NCI-H2196 treated with DMSO at 0.1 percent for 48 hours (cell line): ENCODE measurements around the gene SLC4A1.

Source experiments
- DNase-seq: peaks from one replicate; lab custom pipeline; 2025; ENCODE audit not compliant: unreplicated experiment; lab: John Stamatoyannopoulos, UW

Gene SLC4A1

DNA sequence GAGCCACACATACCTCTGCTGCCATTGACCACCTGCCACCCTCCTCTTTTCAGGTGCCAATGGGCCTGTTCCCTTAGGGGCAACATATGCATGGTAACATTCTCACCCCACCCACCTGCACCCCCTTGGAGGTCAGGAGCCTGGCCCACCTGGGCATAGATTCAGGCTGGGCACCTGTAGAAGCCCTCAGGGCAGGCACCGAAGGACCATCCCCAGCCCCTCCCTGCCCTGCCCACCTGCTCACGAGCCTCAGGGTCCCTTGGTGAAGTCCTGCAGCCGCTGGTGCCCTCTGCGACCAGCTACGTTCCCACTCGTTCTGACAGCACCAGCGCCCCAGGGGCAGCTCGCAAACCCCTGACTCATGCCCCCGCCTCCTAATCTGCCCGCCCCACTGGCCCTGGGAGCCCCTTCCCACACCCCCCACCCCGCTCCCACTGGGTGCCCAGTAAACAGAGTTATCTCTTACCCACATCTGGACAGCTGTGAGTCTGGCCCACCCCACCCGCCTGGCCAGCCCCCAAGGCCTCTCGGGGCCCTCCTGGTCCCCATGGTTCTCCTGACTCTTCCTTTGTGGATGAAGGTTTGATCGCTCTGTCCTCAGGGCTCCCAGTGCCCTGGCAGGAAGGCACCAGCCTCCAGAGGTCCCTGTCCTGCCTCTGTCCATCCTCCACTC is at the start of gene SLC4A1:
Gene SLC4A1, minus strand, starts transcription at position 318 of the 673 bp plus-strand sequence. CDS start 5,269 bp downstream, outside the sequence.
- DNase-seq = no peak

DNA sequence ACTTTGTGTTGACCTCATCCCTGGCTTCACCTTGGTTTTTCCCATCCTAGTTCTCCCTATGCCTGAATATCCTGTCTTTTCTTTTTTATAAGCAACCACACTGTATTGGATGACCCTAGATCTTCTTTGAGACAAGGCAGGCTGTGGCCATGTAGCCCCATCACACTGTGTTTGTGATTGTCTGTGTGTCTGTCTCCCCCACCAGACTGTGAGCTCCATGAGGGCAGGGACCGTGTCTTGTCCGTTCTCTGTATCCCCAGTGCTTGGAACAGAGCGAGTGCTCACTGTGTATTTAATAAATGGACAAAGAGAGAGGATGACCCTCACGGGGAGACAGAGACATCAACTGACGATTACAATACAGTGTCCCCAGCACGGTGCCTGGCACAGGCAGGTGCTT is 49.6 kb upstream of the SLC4A1 start:
- DNase-seq = no peak

DNA sequence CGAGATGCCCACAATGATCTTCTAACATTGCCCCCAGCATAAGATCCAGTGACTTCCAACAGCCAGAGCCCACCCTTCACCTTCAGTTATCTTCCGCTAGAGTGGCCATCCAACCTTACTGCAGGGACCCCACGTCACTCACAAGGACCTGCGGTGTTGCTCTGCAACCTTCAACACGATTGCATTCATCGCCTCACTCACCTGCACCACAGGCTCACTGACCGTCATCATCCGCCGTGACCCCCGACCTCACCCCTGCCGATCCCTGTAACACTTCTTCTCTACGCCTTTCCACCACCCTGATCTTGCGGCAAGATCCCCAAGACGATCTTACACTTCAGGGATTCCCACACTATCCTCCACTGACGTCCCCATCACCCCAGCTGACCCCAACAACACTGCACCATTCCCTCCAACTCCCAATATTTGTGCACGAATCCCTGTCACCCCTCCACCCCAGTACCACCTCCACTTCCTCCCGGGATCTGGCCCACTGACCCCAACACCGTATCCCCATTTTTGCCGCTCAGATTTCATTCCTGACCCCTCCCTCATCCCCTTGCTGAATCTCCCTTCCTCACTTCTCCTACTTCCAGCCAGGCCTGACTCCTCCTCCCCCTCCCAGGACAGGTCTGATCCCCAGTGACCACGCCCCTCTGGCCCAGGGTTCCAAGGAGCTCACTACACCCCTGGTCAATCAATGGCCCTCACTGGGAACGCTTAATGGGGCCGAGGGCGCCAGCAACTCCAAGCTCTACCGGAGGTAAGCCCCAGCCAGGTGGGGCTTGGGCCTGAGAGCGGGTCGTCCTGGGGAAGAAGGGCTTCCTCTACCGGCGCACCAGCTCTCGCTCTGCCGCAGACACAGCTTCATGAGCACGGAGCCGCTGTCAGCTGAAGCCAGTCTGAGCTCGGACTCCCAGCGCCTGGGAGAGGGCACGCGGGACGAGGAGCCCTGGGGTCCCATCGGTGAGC is 48.1 kb upstream of the SLC4A1 start:
- no peak for DNase-seq

DNA sequence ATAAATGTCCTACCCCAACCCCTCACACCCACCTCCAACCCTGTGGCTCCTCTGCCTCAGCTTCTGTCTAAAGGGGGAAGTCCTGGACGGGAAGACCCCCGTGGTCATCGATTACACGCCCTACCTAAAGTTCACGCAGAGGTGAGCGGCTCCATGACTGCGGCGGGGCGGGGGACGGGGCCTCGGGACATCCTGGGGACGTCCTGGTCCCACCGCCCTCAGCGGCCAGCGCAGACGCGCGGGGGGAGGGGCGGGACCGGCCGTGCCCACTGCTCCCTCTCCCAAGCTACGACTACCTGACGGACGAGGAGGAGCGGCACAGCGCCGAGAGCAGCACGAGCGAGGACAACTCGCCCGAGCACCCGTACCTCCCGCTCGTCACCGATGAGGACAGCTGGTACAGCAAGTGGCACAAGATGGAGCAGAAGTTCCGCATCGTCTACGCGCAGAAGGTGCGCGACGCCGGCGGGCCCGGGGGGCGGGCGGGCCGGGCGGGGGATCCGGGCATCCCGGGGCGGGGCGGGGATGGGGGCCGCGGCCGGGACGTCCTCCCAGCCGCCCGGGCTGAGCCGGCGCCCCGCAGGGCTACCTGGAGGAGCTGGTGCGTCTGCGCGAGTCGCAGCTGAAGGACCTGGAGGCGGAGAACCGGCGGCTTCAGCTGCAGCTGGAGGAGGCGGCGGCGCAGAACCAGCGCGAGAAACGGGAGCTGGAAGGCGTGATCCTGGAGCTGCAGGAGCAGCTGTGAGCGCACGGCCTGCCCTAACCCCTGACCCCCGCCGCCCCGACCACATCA is 47.1 kb upstream of the SLC4A1 start:
- peak; percentile 53 for DNase-seq

DNA sequence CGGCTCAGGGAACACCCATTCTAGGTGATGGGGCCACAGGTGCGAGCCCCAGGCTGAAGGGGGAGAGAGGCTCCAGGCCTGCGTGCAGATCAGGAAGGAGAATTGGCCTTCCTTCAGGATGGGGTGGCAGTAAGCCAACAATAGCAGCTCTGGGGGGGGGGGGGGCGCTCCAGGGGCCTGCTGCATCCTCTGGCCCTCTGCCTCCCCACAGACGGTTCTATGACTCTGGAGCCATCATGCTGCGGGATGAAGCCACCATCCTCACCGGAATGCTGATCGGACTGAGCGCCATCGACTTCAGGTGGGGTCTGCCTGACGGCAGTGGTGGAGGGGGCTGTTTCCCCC is 46.6 kb upstream of the SLC4A1 start:
- no peak for DNase-seq

DNA sequence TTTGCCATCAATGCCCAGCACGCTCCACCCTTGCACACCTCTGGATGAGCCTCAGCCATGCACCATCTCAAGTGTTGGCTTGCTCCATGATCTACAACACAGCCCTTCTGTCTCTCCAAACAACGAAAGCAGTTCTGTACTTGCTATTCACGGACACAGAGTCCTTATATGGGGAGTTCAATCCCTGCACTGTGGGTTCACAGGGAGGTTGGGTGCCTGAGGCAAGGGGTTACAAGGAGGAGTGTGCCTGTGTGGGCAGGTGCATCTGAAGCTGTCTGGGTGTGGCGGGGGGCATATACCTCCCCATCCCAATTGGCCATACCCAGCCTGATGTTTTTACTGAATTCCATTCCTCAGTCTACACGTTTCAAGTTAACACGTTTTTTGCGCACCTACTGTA is 46.1 kb upstream of the SLC4A1 start:
- DNase-seq = no peak

DNA sequence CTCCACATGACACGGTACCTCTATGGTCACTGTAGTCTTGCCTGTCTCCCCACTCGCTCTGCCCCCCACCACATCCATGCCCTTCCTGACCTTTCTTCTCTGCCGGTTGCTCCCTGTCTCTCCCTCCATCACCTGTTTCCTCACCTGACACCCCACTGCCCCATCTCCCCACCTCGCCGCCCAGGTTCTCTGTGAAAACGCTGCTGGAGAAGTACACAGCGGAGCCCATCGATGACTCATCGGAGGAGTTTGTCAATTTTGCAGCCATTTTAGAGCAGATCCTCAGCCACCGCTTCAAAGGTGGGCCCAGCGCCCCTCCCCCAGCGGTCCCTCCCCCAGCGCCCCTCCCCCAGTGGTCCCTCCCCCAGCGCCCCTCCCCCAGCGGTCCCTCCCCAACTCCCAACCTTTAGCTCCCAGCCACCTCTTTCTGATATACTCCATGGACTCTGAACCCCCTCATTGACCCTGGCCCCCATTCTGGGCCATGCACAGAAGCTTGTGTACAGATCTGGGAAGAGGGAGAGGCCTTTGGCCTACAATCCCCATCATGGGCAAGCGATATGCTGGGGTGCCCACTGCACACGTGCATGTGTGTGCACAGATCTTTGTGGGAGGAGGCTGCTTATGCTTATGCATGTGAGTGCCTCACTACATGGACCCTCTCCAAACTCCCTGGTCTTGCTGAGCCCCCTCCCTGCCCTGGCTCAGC is 44.6 kb upstream of the SLC4A1 start:
- DNase-seq = no peak

DNA sequence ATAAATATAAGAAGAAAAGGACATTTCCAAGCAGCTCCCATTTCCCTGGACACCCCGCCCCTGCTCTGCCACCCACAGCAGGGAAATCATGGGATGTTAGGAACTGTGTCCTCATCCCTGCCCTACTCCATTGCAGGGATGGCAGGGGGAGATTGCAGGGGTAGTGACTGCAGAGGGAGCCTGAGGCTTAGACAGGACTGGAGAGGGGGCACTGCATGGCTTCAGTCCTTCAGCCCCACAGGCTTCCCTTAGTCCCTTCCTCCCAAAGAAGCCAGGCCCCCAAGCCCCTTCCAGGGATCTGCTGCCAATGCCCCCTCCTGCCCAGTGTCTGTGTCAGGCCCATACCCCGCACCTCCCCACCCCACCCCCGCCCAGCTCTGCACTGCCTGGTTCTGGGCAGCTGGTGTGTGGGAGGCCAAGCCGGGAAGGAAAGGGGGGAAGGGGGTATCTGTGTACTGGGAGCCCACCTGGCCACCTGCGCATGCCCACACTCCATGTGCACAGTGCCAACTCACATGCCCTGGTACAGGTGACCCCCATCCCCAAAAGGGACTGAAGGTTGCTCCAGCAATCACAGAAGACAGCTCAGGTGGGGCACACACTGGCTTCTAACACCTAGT is 43.7 kb upstream of the SLC4A1 start:
- DNase-seq = no peak

DNA sequence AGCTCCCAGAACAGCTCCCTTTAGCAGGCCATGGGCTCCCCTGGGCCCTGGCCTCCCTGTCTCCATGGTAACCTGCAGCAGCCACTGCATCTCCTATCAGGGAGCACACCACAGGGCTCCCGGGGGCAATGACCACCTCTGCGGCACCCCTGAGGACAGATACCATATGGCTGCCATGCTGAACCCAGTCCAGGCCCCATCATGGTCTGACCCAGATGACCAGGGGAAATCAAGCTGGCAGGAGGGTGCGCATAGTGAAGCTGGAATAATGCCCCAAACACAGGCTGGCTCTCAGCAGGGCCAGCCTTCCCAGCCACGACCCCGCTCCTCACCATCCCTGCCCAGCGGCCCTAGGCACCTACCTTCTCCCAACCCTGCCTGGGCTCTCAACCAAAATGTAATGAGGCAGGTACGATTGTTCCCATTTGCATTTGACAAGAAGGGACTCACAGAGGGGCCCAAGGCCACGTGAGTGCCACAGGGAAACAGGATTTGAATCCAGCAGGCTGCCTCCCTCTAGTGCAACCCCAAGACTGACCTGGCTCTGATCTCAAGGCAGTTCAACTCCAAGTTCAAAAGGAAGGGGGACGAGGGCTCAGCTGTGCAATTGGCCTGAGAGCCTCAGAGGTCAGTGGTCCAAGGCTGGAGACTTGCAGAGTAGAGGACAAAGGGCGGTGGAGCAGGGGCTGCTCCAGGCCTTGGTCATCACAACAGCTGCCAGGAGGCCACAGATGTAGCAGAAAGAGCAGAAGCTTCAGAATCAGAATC is 42.9 kb upstream of the SLC4A1 start:
- DNase-seq = no peak

DNA sequence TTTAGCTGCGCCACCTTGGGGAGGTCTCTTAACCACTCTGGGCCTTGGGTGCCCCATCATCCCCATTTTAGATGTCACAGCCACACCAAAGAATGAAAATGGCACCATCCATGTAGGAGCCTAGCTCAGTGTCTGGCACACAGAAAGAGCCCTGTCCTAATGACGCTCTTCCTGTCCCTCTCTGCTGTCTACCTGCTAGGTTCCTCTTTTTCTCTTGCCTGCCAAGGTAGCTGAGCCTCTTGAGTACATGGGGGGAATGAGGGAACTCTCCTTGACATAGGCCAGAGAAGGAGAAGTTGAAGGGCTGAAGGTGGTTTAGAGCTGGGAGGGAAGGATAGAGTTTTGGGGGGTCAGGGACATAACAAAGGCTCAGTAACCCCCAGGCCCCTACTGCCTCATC is 42.3 kb upstream of the SLC4A1 start:
- DNase-seq = no peak

DNA sequence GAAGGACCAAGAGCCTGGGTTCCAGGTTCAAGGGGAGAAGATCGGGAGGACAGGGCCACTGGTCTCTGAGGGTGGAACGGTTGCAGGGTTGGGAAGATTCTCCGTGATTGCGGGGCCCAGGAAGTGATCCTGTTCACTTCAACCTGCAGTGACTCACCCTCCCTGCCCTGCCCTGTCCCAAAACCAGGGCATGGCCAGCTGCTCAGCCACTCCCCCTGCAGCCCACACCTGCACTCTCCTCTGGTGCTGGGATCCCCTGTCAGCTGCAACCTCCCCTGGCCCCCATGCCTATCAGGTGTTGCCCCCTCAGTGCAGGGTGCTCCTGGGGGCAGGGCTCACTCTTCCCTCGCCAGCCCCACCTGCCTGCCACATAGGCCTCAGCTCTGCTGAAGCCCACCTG is 41.5 kb upstream of the SLC4A1 start:
- no peak for DNase-seq

DNA sequence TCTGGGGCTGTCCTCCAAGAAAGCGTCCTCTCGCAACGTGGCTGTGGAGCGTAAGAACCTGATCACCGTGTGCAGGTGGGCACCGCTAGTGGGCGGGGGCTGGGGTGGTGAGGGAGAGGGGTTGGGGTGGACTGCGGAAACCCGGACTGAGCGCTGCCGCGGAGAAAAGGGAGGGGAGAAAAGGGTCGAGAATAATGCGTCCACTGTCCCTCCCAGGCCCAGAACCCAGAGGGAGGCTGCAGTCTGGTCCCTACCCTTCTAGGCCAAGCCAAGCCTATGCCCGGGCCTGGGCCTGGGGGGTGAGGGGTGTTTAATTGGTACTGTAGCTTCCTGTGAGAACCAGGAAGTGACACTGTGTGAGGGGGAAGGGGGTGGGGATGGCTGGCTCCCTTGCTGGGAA is 40.9 kb upstream of the SLC4A1 start:
- no peak for DNase-seq

DNA sequence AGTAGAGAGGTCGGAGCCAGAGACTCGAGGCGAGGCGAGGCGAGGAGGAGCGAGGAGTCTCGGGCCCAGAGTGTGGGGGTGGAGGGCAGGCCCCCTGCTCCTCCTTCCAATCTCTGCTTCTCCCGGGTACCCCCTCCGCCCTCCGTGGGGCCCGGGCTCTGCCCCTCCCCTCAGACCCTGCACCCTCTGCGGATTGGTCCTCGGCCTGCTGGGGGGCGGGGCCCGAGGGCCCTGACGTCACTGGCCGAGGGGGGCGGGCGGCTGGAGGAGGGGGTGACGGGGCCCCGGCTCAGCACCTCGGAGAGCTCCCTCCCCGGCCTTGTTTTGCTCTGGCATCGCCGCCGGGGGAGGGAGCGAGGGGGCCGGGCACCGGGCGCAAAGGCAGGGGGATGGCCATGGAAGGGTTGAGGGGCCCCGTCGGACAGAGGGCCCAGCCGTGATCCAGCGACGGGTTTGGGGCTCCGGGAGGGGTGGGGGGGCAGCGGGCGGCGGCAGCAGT is 40.4 kb upstream of the SLC4A1 start, which contains the start of gene RUNDC3A:
Gene RUNDC3A, plus strand, starts transcription at position 282 of the 499 bp plus-strand sequence. CDS start 232 bp downstream, outside the sequence.
- peak; percentile 85 for DNase-seq

DNA sequence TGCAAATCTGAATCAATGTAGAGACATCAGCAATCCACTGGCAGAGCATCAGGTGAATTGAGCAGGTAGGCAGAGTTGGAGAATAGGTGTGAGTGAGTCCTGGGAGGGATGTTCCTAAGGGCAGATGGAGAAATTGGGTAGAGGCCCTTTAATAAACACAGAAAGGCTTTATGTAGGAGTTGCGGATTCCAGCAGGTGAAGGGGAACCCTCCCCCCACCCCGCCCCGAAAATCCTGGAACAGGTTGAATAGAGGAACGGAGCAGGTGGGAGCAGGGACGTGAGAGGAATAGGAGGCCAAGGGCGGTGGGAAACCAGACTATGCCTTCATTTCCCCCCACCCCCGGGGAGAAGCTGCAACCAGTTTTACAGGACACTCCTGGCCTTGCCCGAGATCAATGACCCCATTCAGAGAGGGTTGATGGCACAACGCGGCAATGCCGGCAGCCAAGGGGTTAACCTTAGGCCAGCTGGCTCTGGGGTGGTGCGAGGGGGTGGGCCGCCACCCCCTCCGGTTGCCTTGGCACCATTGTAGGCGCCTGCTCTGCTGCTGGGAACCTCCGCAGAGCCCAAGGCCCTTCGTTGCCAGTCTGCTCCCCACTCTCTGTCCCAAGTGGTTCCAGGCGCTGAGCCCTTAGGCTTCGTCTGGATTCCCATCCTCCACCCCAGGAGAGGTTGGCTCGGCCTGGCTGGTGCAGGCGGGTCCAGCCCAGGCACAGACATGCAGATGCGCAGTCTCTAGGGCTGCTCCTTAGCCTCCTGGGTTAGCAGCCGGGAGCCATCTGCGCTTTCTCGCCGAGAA is 39.7 kb upstream of the SLC4A1 start:
- peak; percentile 51 for DNase-seq

DNA sequence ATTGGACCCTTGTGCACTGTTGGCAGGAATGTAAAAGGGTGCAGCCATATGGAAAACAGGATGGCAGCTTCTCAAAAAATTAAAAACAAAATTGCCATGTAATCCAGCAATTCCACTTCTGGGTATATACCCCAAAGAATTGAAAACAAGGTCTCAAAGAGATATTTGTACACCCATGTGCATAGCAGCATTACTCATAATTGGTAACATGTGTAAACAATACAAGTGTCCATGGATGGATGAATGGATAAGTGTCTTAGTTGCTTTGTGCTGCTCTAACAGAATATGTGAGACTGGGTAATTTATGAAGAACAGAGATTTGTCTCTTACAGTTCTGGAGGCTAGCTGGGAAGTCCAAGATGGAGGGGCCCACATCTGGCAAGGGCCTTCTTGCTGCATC is 36.7 kb upstream of the SLC4A1 start:
- no peak for DNase-seq

DNA sequence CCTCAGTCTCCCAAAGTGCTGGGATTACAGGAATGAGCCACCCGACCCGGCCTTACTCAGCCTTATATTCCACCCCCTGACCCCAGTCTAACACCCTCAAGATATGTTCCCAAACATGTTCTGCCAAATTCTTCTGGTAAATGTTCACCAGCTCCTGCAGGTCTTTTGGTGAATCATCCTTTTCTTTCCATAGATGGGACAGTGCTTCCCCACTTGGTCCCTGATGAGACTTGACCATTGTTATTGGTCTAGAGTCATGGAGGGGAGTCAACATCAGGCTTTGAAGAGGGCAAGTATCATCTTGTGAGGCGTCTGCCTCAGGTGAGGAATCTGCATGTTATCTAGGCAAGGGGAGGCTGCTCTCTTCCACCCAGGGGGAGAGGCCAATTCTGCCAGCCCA is 30.0 kb upstream of the SLC4A1 start:
- DNase-seq = no peak

DNA sequence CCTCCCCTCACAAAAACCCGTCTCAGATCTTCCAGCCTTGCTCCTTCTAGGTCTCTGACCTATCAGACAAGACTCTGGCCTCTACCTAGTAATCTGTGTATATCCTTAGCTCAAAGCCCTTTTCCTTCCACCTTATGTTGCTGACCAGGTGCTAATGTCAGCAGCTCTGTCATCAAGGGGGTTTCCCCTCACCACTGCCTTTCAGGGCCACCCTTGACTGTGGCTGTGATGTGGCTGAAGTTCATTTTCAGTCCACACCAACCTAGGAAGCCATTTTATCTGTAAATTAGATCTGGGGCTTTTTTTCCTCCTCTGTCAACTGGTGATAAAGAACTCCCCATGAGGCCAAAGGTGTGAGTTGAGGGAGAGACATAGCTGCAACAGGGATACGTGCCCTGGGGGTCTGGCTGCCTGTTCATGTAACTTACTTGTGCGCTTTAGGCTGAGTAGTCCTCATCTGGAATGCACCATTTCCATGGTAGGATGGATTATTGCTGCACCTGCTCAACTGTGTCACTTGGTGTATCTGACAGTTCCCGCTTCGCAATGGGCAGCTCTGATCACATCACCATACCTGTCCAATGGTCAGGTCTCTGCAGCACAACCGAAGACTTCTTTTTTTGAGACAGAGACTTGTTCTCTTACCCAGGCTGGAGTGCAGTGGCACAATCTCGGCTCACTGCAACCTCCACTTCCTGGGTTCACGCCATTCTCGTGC is 25.7 kb upstream of the SLC4A1 start:
- no peak for DNase-seq

DNA sequence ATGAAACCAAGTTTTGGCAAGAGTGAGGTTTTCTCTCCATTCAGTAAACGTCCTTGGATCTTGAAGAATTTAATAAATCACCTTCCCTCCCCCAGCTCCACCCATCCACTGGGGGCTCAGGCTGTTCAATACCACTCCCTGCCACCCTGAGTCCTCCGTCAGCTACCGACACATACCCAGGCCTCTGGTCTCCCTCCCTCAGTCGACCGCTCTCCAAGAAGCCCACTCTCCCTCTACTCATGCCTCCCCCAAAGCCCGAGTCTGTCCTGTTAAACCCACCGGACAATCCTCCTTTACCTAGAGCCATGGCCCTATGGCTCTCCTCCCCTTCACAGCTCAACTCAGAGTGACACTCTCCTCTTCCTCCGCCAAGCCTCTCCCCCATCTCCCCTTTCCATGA is 19.7 kb upstream of the SLC4A1 start:
- no peak for DNase-seq
